Heart left ventricle (tissue), 16 donors: ENCODE measurements around the gene FIP1L1. TPM values are rescaled to one million over a fixed set of nuclear protein-coding genes. Genes with fewer than 3 reads are reported as not detected.
"Not testable (repeated sequence)": the region's sequence is repeated elsewhere in the genome, so short reads cannot be mapped to it uniquely, and the experiment has no call there.

Experiments used
- ATAC-seq, 4 donors: fragments of 200-7000 bp; cut with Tn5 transposase; one replicate each; pipeline ENCODE4 v1.9.1; 2020 to 2022; ENCODE audit warnings: moderate library complexity in 4 of 4, mild to moderate bottlenecking in 3 of 4, moderate number of reproducible peaks in 1 of 4
- DNase-seq, 5 donors: peaks; one replicate each; pipeline ENCODE4 v3.0.0-alpha.2; 2020
- H3K27ac ChIP-seq, 12 donors: fragments of 200-600 bp; sonication (generic) in 4 of 12; one replicate each; pipeline versions ENCODE4 v1.5.0 to v1.8.0; 2016 to 2022; ENCODE audit warnings: mild to moderate bottlenecking in 2 of 12
- H3K27me3 ChIP-seq, 9 donors: fragments of 200-600 bp; sonication (generic) in 2 of 9; one replicate each; pipeline versions ENCODE4 v1.5.1 to v1.8.0; 2016 to 2022; ENCODE audit warnings: mild to moderate bottlenecking in 3 of 9
- H3K36me3 ChIP-seq, 9 donors: fragments of 200-600 bp; sonication (generic) in 2 of 9; one replicate each; pipeline versions ENCODE4 v1.5.0 to v1.8.0; 2018 to 2022; ENCODE audit warnings: mild to moderate bottlenecking in 2 of 9
- H3K4me1 ChIP-seq, 12 donors: fragments of 200-600 bp; sonication (generic) in 4 of 12; one replicate each; pipeline versions ENCODE4 v1.5.0 to v1.8.0; 2016 to 2022; ENCODE audit warnings: mild to moderate bottlenecking in 3 of 12
- H3K4me3 ChIP-seq, 12 donors: fragments of 200-600 bp; sonication (generic) in 4 of 12; one replicate each; pipeline versions ENCODE4 v1.5.0 to v1.8.0; 2017 to 2022; ENCODE audit warnings: mild to moderate bottlenecking in 9 of 12, moderate library complexity in 4 of 12
- H3K9me3 ChIP-seq, 12 donors: fragments of 200-600 bp; sonication (generic) in 4 of 12; one replicate each; pipeline versions ENCODE4 v1.5.0 to v1.8.0; 2016 to 2022; ENCODE audit warnings: mild to moderate bottlenecking in 1 of 12
- POLR2A ChIP-seq, 2 donors: fragments of 450-650 bp; IDR thresholded peaks; one replicate each; pipeline ENCODE4 v1.6.1; 2017; ENCODE audit warnings: antibody characterized with exemption in 2 of 2, mild to moderate bottlenecking in 2 of 2, moderate library complexity in 2 of 2
- WGBS, 4 donors: extraction: QIAGEN DNeasy Blood & Tissue Kit in 2 of 4; methylation state at CpG; one replicate each; pipeline versions ENCODE4 v1.1.5 to v1.1.7; 2013 to 2018; 5-methylcytosine and 5-hydroxymethylcytosine counted together
- intact Hi-C, 10 donors: fragments of 100-400 bp; cut with DNase I; formaldehyde crosslinking; loops; one replicate each; pipeline versions ENCODE4 v1.11.1 to v1.14.2; 2022
- polyA plus RNA-seq, 2 donors: library from polyadenylated mRNA; stranded (reverse); fragments of 200-250 nt; gene quantifications; one replicate each; pipeline ENCODE4 v1.2.3, GENCODE V29; 2013
- total RNA-seq, 9 donors: library from RNA; depleted of rRNA in 2 of 9; stranded (reverse); fragments of >200 nt in 2 of 9; fragmentation: NEBNext Ultra II Directional in 3 of 9; extraction: Animal tissue kit (Norgen Biotek cat#: 25700) in 3 of 9; gene quantifications; one replicate each; pipeline versions ENCODE4 v1.1.0 to v1.2.4, GENCODE V29; 2016 to 2023
- TF ChIP-seq, protein P1 (sequence below), 12 donors: fragments of 200-600 bp; sonication (generic) in 4 of 12; IDR thresholded peaks; one replicate each; pipeline versions ENCODE4 v1.5.0 to v1.8.0; 2018 to 2022; ENCODE audit warnings: antibody characterized with exemption in 12 of 12, mild to moderate bottlenecking in 5 of 12
- donor health status: ischemic (EF 13 %, LVEDD 7.1; RV severe dilation, severe dysfunction).
- donor health status: healthy with polysubstance abuse.
- donor health status: DM: no; HTN: yes; CAD: no.
- donor health status: DM: no; HTN: no; CAD: no.
- donor health status: ischemic (EF 25% LVEDD 6.9; RV normal size, moderate dysfunction).
- donor health status: ischemic (EF 25% LVEDD 5.7; RV mildly dilated, moderate dysfunction).
- donor health status: healthy.
- donor health status: DM: yes; HTN: yes; CAD: no.
- donor health status: ischemic (EF 35%, LVEDD 5.7; RV mildly dilated, moderate dysfunction).
- donor health status: nonischemic (EF 11% LVEDD 7.7; RV severe dilation, severe dysfunction).
- donor health status: DM: yes; HTN: yes; CAD: no.
- donor health status: PGD.
- donor health status: ischemic (EF 29% LVEDD 5.4; RV normal size, mild dysfunction).
- donor health status: nonischemic (EF 23%, LVEDD 6.1; RV moderate dilation, normal function).

The FIP1L1 gene
- total and polyA plus RNA-seq, 11 donors: 23.5 to 46.2 (median 32.8) TPM

DNA sequence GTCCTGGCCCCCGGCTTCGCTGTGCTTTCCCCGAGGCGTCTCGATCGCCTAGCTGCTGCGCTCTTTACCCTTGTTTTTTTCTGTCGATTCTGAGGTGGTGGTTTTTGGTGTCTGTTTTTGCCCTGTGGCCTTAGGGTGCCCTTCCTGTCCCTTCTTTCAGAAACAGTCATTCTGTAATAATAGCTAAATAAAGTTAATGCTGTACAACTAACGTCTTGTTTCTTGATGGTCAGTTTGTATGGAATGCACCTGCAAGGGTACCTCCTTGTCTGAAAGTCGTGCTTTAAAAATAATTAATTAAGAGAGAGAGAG lies 686 bp downstream of the FIP1L1 start:
- no peak for ATAC-seq
- Histone ChIP-seq H3K27me3 (no peaks in the 10 kb centered on the region), H3K36me3 (peaks cover 0 to 20% (median 12%) of the 10 kb centered on the region in 9 donors), H3K27ac (peak overlapping the region in 11 of 12 donors; percentile 73 to 94 (median 90)), H3K4me3 (peak overlapping the region; percentile 50 to 97 (median 88)), H3K4me1 (peaks cover 0 to 26% (median 20%) of the 10 kb centered on the region in 12 donors), H3K9me3 (no peaks in the 10 kb centered on the region)
- no peak for DNase-seq
- intact Hi-C loops: loop anchor here in 7 of 10 donors (5.0 to 10.0 kb wide), 4 partner anchors 183 to 1343 kb away; partner anchors contain the start of gene SGCB (in 1 of the 7)
- 0 to 2% (median 1%) methylated on average over 10 of the region's 10 CpGs for WGBS, 4 donors
- TF ChIP-seq, protein P1, sequence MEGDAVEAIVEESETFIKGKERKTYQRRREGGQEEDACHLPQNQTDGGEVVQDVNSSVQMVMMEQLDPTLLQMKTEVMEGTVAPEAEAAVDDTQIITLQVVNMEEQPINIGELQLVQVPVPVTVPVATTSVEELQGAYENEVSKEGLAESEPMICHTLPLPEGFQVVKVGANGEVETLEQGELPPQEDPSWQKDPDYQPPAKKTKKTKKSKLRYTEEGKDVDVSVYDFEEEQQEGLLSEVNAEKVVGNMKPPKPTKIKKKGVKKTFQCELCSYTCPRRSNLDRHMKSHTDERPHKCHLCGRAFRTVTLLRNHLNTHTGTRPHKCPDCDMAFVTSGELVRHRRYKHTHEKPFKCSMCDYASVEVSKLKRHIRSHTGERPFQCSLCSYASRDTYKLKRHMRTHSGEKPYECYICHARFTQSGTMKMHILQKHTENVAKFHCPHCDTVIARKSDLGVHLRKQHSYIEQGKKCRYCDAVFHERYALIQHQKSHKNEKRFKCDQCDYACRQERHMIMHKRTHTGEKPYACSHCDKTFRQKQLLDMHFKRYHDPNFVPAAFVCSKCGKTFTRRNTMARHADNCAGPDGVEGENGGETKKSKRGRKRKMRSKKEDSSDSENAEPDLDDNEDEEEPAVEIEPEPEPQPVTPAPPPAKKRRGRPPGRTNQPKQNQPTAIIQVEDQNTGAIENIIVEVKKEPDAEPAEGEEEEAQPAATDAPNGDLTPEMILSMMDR (IDR thresholded peaks at IDR 0.05): no peak
- no peak for TF ChIP-seq POLR2A (IDR thresholded peaks at IDR 0.05)

DNA sequence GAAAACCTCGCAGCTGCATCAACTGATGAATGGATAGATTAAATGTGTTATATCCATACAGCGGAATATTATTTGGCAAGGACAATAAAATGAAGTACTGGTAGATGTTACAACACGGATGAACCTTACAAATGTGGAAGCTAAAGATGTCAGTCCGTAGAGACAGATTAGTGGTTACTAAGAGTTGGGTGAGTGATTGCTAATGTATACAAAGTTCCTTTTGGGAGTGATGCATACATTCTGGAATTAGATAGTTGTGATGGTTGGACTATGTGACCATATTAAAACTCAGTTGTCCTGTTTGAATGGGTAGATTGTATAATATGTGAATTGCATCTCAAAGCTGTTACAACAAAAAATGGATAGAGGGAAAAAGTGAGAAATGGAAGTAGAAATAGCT lies 2.8 kb downstream of the FIP1L1 start:
- no peak for TF ChIP-seq POLR2A (IDR thresholded peaks at IDR 0.05)
- TF ChIP-seq, protein P1 (IDR thresholded peaks at IDR 0.05): no peak
- no peak overlapping the region for H3K4me3 ChIP-seq
- H3K27ac ChIP-seq: no peak overlapping the region
- WGBS, 4 donors: 89 to 93% (median 92%) methylated on average over 4 of the region's 4 CpGs
- no peak for ATAC-seq
- no peak for DNase-seq
- no peaks in the 10 kb centered on the region for H3K27me3 ChIP-seq
- intact Hi-C loops: loop anchor here in 1 of 10 donors (10.0 kb wide), 1 partner anchor 75 kb away; no protein-coding TSS in a partner anchor
- peaks cover 0 to 41% (median 33%) of the 10 kb centered on the region in 9 donors for H3K36me3 ChIP-seq
- no peaks in the 10 kb centered on the region for H3K9me3 ChIP-seq
- H3K4me1 ChIP-seq: peaks cover 0 to 26% (median 20%) of the 10 kb centered on the region in 12 donors

DNA sequence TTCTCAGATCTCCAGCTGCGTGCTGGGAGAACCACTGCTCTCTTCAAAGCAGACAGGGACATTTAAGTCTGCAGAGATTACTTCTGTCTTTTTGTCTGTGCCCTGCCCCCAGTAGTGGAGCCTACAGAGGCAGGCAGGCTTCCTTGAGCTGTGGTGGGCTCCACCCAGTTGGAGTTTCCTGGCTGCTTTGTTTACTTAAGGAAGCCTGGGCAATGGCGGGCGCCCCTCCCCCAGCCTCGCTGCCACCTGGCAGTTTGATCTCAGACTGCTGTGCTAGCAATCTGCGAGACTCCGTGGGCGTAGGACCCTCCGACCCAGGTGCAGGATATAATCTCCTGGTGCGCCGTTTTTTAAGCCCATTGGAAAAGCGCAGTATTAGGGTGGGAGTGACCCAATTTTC lies 32.0 kb downstream of the FIP1L1 start:
- H3K4me3 ChIP-seq, ATAC-seq, H3K27ac ChIP-seq, DNase-seq, H3K27me3 ChIP-seq, intact Hi-C loops: not testable (repeated sequence)
- Histone ChIP-seq H3K9me3 (peaks cover 0 to 17% (median 0%) of the 10 kb centered on the region in 12 donors), H3K4me1 (peaks cover 0 to 21% (median 3%) of the 10 kb centered on the region in 12 donors), H3K36me3 (peaks cover 0 to 12% (median 4%) of the 10 kb centered on the region in 9 donors)
- WGBS, 4 donors: 92 to 100% (median 97%) methylated on average over 7 to 11 of the region's 11 CpGs

DNA sequence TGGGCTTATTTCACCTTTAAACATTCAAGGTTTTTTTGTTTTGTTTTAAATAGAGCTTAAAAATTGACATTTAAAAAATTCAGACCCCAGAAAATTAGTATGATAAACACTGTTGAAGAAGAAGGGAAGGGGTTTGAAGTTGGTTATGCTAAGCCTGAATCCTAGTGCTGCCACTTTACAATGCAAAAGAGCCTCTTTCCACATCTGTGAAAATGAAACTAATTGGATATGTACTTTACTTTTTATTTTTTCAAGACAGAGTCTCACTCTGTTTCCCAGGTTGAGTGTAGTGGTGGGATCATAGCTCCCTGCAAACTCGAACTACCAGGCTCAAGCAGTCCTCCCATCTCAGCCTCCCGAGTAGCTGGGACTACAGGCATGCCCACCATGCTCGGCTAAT lies 41.8 kb downstream of the FIP1L1 start:
- 96 to 99% (median 98%) methylated on average over 3 of the region's 3 CpGs for WGBS, 4 donors
- TF ChIP-seq, protein P1 (IDR thresholded peaks at IDR 0.05): no peak
- TF ChIP-seq POLR2A (IDR thresholded peaks at IDR 0.05): no peak

DNA sequence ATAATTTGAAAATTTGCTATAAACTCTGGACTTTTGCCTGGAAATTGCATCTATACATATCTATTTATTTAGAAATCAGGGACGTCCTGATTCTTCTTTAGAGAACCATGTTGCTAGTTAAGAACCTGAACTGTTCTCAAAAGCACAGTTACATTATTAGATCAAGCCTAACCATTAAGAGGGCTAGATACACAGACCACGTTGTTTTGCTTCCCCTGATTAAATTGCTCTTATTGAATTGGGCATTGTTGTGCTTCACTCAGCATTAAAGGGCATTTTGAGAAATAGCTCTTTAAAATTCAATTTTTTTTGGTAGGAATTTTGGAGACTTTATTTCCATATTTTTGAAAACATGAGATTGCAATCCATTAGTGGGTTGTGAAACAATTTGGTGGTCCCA lies 44.4 kb downstream of the FIP1L1 start:
- Histone ChIP-seq H3K4me1 (peaks cover 0 to 9% (median 3%) of the 10 kb centered on the region in 12 donors), H3K4me3 (no peak overlapping the region), H3K27me3 (no peaks in the 10 kb centered on the region), H3K27ac (no peak overlapping the region), H3K36me3 (peaks cover 0 to 26% (median 7%) of the 10 kb centered on the region in 9 donors), H3K9me3 (no peaks in the 10 kb centered on the region)
- DNase-seq (no peak), ATAC-seq (no peak)
- intact Hi-C loops: no loop called here
- 85 to 91% (median 90%) methylated on average over 2 of the region's 2 CpGs for WGBS, 4 donors
- TF ChIP-seq, protein P1 (IDR thresholded peaks at IDR 0.05): no peak
- no peak for TF ChIP-seq POLR2A (IDR thresholded peaks at IDR 0.05)

More for the DNA sequence above, 41.8 kb downstream of the FIP1L1 start:
- Histone ChIP-seq H3K4me3 (no peak overlapping the region), H3K4me1 (peaks cover 0 to 12% (median 0%) of the 10 kb centered on the region in 12 donors), H3K27ac (no peak overlapping the region), H3K27me3 (no peaks in the 10 kb centered on the region), H3K36me3 (peaks cover 0 to 27% (median 4%) of the 10 kb centered on the region in 9 donors), H3K9me3 (no peaks in the 10 kb centered on the region)
- intact Hi-C loops: no loop called here
- ATAC-seq (no peak), DNase-seq (no peak)
